Dermis blood vessel endothelial cell (primary cell): ENCODE measurements around the gene SPRED3. TPM values are rescaled to one million over a fixed set of nuclear protein-coding genes. Genes with fewer than 3 reads are reported as not detected.
"Not testable (repeated sequence)": the region's sequence is repeated elsewhere in the genome, so short reads cannot be mapped to it uniquely, and the experiment has no call there.

Experiments used
- DNase-seq: peaks from one replicate; pipeline ENCODE4 v3.0.0; 2010
- total RNA-seq: library from RNA; depleted of rRNA; stranded (reverse); fragments of >200 nt; gene quantifications from 2 replicates; pipeline ENCODE4 v1.2.3, GENCODE V29; 2014

Gene SPRED3
- total RNA-seq, 1 donor from 2014 or later = 0.51 TPM

DNA sequence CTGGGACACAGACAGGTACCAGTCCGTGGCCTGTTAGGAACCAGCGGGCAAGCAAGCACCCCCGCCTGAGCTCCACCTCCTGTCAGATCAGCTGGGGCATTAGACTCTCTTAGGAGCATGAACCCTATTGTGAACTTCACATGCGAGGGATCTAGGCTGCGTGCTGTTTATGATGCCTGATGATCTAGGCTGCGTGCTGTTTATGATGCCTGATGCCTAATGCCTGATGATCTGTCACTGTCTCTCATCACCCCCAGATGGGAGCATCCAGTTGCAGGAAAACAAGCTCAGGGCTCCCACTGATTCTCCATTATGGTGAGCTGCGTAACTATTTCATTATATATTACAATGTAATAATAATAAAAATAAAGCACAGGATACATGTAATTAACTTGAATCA lies 33.9 kb downstream of the SPRED3 start:
- no peak for DNase-seq

DNA sequence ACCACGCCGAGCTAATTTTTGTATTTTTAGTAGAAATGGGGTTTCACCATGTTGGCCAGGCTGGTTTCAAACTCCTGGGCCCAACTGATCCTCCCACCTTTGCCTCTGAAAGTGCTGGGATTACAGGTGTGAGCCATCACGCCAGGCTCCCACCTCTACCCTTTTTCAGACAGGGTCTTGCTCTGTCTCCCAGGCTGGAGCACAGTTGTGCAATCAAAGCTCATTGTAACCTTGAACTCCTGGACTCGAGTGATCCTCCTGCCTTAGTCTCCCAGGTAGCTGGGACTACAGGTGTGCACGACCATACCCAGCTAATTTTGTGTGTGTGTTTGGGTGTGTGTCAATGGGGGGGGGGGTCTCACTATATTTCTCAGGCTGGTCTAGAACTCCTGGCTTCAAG lies 35.8 kb downstream of the SPRED3 start:
- no peak for DNase-seq

DNA sequence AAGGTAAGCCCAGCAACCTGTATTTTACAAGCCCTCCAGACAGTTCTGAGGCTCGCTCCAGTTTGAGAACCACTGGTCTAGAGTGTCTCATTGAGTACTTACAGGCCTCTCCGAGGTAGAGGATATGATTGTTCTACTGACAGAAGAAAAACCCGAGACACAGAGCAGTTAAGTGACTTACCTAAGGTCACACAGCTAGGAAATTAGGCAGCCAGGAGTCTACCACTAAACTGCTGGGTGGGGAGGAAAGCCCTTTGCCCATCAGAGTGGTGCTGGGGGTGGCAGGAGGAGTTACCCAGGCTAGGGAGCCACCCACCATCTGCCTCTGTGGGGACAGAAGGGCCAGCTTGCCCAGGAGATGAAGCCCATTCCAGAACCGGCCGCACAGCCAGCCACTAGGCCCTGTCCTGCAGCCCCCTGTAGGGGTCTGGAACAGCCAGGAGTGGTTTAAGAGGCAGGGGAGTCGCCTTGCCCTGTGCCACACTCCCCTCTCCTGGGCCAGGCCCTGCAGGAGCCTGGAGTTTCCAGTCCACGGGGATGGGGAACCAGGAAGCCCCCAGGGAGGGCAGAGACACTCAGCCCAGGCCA lies 36.8 kb downstream of the SPRED3 start:
- no peak for DNase-seq

DNA sequence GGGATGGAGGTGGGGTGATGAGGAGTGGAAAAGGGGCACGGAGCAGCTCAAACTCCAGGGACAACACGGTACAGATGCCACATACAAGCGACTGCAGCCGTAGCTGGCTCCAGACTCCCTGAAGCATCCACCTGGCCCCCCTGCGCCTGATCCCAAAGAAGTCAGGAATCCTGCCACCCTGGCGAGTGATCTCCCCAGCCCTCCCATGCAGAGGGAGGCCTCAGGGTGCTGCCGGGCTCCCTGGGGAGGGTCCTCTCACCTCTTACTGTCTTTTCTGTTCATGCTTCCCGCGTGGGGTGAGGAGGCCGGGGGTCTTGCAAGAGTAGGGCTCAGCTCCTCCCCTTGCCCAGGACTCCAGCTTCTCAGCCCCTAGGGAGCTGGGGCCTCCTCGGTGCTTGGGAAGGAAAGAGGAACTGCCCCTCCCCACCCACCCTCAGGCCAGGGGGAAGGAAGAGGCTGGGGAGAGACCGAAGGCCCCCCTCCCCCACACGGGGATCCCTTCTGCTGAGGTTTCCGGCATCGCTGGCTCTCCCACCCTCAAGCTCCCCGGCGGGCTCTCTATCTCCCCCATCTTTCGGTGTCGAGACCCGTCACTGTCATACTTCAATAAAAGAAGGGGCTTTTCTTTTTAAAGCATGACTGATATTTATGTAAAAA lies 37.4 kb downstream of the SPRED3 start, which contains the start of gene RASGRP4:
Gene RASGRP4, minus strand, starts transcription at position 410 of the 657 bp plus-strand sequence. Its CDS starts 128 bp downstream, at position 282.
- no peak for DNase-seq

DNA sequence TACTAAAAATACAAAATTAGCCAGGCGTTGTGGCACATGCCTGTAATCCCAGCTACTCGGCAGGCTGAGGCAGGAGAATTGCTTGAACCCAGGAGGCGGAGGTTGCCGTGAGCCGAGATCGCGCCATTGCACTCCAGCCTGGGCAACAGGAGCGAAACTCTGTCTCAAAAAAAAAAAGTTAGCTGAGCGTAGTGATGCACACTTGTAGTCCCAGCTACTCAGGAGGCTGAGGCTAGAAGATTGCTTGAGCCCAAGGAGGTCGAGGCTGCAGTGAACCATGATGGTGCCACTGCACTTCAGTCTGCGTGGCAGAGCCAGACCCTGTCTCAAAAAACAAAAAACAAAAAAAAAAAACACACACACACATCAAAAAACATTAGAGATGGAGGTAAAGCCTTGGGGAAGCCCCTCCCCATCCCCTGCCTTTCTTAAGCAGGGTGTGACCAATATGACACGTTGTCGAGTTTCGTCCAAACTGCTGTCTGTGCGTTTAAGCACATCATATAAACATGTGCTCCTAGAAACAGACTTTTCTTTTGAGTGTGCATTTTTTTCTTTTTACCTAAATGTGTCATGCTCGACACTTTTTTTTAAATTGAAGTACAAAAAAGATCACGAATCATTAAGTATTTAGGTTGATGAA lies 38.7 kb downstream of the SPRED3 start:
- not testable (repeated sequence) for DNase-seq

DNA sequence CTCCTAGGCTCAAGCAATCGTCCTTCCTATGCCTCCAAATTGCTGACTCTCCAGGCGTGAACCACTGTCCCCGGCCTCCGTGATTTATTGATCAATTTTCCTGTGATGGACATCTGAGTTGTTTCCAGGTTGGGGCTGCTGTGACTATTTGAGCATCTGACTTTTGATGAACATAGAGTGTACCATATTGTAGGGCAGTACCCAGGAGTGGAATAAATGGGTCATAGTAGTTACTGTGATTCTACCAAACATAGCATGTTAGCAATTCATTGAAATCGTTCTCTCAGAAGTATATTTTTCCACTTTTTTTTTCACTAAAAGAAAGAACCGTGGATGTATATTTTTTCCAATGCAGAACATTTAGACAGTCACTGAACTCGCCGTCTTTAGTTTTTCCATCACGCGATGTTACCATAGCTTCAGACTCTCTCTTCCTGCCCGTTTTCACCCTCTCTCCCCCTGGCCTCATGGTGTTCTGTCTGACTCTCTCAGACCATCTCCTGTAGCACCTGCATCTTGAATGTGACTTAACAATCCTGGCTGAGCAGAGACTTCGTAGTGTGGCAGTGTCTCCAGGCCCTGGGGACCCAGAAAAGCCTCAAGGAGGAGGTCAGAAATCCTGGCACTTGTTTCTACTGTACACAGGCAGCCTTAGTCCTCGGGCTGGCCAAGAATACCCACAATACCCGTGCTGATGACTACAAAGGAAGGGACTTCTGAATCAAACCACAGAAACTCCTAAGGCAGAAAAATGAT lies 40.7 kb downstream of the SPRED3 start:
- no peak for DNase-seq

DNA sequence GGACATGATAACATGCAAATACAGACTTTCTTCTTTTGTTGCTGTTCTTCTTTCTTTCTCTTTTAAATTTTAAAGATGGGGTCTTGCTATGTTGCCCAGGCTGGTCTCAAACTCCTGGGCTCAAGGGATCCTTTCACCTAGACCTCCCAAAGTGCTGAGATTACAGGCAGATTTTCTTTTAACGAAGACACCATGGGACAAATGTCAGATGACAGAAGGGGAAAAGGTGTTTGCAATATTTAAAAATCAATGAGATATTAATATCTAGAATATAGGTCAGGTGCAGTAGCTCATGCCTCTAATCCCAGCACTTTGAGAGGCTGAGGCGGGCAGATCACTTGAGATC lies 41.3 kb downstream of the SPRED3 start:
- no peak for DNase-seq

DNA sequence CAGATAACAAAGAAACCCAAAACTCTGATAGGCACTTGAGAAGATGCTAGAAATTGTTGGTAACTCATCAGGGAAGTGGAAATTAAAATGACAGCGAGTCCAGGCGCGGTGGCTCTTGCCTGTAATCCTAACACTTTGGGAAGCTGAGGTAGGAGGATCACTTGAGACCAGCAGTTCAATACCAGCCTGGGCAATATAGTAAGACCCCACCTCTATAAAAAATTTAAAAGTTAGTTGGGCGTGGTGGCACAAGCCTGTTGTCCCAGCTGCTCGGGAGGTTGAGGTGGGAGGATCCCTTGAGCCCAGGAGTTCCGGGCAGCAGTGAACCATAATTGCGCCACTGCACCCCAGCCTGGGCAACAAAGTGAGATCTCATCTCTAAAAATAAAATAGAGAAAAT lies 42.4 kb downstream of the SPRED3 start:
- no peak for DNase-seq

DNA sequence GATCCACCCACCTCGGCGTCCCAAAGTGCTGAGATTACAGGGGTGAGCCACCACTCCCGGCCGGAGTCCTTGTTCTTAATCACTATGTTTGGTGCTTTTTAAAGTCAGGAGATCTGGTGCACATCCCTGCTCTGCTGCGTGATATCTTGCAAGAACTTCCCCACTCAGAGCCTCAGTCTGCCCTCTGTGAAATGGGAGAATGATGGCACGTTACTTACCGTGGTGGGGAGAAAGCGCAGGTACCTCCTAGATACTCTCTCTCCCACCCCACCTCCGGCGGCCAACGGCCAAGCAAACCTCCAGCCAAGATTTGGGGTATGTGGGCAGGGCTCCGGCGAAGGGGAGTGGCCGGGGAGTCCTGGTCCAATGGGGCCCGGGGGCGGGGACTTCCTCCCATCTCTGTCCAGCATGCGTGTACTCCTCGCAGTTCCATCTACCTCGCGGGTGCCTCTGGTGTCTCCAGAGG lies 44.8 kb downstream of the SPRED3 start, which contains the start of gene RYR1:
Gene RYR1, plus strand, starts transcription at position 424 of the 466 bp plus-strand sequence. CDS start 139 bp downstream, outside the sequence.
- no peak for DNase-seq

DNA sequence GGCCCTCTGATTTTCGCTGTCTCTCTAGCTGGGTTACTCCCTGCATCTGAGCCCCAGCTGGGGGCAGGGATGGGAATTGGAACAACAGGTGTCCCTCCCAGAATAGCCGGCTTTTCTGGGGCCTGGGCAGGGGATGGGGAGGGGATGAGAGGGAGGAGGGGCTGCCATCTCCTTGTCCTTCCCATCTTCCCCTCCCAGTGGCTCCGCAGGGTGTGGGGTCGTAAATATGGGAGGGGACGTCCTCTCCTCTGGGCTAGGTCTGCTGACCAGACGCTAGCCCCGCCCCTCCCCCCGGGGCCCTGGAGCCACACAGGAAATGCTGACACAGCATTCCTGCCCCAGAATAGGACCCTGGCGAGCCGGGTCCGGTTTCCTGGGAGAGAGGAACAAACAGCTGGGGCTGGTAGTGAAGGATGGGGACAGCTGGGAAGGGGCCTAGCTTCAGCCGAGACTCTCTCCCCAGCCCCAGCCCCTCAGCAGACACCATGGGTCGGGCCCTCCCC lies 46.1 kb downstream of the SPRED3 start:
- DNase-seq = no peak

DNA sequence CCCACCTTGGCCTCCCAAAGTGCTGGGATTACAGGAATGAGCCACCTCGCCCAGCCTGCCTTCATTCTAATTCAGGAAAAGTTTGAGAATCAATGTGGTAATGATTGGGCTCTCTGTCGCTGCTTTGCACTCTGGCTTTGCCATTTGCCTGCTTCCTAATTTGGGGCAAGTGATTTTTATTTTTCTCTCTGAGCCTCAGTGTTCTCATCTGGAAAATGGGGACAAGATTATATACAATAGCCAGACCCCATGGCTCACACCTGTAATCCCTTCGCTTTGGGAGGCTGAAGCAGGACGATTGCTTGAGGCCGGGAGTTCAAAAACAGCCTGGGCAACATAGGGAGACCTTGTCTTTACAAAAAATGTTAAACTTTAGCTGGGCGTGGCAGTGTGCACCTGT lies 48.8 kb downstream of the SPRED3 start:
- no peak for DNase-seq

DNA sequence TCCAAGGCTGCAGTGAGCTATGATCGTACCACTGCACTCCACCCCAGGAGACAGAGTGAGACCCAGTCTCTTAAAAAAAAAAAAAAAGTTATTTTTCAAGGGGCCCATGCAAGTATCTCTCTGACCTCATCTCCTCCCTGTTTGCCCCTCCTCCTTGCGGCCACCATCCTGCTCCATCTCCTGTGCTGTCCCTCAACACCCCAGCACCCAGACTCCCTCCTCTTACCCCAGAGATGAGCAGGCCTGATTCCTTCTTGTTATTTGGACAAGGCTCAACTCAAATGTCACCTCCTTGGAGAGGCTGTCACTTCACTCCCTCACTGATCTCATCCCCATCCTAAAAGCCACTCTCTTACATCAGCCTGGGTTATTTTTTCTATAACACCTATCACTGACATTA lies 49.4 kb downstream of the SPRED3 start:
- DNase-seq = no peak

DNA sequence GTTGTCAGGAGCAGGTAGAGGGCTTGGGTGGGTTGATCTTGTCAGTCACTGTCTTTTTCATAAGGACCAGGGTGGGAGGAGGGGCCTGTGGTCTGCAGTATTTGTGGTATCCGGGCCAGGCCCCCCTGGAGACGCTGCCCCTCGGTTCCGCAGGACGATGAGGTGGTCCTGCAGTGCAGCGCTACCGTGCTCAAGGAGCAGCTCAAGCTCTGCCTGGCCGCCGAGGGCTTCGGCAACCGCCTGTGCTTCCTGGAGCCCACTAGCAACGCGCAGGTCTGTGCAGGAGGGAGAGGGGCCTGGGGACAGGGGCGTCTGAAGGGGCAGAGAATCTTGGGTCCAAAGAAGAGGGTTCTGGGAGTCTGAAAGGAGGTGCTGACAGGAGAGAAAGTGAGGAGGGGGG lies 52.1 kb downstream of the SPRED3 start:
- no peak for DNase-seq

DNA sequence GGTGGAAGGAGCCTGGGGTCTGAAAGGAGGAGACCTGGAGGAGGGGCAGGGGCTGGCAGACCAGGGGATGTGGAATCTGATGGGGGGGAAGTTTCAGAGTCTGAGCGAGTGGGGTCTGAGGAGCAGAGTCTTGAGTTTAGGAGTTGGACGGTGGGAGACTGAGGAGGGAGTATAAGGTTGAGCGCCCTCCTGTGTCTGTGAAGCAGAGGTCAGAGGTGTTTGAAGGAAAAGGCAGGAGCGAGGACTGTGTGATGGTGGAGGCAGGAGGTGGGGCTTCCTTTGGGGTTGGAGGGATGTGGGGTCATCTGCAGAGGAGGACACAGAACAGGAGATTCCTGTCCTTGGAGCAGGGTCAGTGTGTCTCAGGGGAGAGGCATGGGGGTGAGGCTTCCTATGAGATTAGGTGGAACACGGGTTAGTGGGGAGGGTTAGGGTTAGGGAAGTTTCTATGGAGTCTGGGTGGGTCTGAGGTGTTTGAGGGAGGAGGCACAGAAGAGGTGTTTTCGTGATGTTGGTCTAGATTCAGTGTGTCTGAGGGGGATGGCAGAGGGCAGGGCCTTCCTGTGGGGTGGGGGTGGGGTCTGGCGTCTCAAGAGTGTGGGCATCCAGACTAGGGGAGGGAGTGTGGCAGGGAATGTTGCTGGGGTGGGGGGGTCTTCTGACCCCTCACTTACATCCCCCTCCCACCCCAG lies 53.3 kb downstream of the SPRED3 start:
- DNase-seq = no peak

DNA sequence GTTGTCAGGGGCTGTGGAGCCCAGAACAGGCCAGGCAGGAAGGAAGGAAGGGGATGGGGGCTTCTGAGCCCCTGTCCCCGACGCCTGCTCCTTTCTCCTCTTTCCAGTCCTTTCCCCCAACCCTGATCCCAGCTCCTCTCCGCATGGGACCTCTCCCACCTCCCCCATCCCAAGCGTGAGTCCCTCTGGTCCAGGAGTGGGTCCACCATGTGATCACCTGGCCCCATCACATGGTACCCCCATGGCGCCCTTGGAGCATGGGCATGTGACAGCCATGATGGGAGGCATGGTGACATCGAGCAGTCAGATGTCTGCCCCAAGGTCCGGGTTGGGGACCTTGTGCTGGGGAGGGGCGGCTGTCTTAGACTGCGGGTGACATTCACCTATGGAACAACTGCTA lies 54.2 kb downstream of the SPRED3 start:
- no peak for DNase-seq

DNA sequence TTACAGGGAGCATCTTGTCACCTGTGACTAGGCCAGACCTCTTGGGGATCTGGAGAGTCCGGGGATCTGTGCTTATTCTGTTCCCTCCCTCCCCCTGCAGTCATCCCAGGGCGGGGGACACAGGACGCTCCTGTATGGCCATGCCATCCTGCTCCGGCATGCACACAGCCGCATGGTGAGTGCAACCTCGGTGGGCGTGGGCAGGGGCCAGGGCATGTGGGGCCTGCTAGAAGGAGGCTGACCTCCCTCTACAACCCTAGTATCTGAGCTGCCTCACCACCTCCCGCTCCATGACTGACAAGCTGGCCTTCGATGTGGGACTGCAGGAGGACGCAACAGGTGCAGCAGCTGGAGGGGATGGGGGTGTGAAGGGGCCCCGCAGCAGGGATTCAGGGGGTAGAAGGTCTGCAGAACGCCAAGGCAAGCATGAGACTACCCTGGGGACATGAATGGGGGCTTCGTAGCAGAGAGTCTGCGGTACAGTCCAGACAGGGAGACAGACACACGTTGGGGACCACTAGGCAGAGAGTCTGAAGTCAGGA lies 55.0 kb downstream of the SPRED3 start:
- DNase-seq = no peak

DNA sequence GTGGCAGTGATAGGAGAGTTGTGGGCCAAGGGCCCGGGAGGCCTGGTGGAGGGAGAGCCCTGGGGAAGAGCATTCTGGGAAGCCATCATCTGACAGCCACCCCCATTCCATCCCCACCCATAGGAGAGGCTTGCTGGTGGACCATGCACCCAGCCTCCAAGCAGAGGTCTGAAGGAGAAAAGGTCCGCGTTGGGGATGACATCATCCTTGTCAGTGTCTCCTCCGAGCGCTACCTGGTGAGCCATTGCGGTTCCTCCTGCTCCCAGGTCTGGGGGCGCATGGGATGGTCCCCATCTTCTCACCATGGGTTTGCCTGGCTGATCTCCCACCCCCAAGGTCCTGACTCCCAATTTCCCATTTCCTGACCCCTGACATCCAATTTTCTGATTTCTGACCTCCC lies 55.5 kb downstream of the SPRED3 start:
- DNase-seq = no peak

DNA sequence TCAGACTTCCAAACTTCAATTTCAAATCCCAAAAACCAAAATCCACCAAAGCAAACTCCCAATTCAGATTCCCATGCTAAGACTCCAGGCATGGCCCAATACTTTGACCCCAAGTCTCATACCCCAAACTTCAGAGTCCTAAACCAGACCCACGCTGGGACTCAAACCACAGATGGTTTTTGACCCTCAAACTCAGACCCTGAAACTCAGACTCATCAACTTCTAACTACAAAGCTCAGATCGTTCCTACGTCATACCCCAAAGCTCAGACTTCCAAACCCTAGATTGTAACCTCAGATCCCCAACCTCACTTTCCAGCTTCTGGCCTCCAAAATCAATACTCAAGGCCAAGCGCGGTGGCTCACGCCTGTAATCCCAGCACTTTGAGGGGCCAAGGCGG lies 56.9 kb downstream of the SPRED3 start:
- DNase-seq = no peak

DNA sequence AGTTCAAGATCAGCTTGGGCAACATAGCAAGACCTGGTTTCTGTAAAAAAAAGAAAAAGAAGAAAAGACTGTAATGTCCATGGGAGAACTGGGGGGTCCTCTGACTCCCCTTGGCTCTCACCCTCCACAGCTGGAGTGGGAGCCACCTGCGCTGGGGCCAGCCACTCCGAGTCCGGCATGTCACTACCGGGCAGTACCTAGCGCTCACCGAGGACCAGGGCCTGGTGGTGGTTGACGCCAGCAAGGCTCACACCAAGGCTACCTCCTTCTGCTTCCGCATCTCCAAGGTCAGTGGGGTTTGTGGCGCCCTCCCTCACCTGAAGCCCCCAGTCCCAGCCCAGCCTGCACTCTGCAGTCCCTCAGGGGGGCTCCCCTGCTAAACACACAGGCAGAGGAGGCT lies 59.7 kb downstream of the SPRED3 start:
- no peak for DNase-seq
